Hematopoietic multipotent progenitor cell (in vitro differentiated cells): ENCODE results near the gene RASAL2. TPM values are rescaled to one million over a fixed set of nuclear protein-coding genes. Genes with fewer than 3 reads are reported as not detected.

Experiments used
- DNase-seq, 3 donors: peaks; one replicate each; pipeline ENCODE4 v3.0.0-alpha.2; 2011 to 2015; ENCODE audit warnings: low read depth in 2 of 3, low spot score in 2 of 3
- total RNA-seq: library from RNA; depleted of rRNA; stranded (reverse); fragments of >200 nt; gene quantifications from one replicate; pipeline ENCODE4 v1.2.3, GENCODE V29; 2012

The RASAL2 gene
- total RNA-seq, result 5.4 TPM

DNA sequence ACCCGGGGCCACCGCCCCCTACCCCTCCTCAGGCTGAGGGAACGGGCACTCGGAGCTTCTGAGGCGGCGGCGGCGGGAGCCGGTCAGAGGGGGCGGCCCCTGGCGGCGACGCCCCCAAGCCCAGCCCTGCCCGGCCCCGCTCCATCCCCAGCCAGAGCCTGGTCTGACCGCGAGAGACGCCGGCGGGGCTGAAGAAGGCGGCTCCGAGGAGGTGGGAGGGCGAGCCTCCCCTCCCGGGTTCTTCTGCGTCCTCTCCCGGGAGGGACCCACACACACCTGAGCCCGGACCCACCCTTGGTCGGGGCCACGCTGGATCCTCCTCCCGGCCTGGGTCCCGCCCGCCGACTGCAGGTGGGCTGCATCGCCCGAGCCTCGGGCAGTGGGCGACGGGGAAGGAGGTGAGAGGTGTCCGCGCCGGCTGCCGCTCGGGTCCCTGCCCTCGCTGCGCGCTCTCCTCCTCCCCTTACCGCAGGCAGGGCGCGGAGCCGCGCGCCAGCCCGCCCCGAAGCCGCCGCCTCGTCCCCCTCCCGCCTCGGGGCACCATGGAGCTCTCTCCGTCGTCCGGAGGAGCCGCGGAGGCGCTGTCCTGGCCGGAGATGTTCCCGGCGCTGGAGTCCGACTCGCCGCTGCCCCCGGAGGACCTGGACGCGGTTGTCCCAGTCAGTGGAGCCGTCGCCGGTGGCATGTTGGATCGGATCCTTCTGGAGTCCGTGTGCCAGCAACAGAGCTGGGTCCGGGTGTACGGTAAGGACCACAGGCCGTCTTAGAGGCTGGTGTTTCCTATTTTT is at the start of gene RASAL2:
Gene RASAL2, plus strand, starts transcription at position 154 of the 788 bp plus-strand sequence. Its CDS starts 389 bp downstream, at position 543.
- DNase-seq, result peak in 2 of 3 donors; percentile 45 to 47

DNA sequence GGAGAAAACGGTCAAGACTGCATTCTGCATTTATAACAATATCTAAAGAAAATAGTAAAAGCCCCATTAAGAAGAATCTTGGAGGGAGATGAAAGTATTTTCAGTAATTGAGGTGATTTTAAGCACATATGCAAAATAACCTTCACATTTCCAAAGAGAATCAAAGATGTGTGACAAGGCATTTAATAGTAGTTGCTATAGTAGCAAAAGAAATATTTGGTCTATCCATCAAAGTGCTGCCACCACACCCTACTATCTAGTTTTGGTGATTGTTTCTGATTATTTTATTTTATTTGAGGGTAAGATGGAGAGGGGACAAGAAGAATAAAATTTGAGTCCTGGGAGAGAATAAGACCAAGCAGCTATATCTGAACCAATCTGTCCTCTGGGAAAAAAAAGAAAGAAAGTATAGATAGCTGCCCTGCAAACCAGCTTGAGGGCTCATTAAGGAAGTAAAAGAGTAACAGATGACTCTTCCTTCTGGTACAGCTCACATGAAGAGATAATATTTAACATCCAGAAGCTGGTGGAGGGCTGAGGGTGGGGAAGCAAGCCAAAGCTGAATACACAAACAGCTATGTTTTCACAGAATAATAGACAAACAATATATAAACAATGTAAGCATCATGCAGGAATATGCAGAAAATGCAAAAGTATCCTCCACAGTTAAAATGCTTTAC is 47.2 kb upstream of the RASAL2 start:
- no peak for DNase-seq

GRCh38 chr1:178047403-178048093 is 46.4 kb upstream of the RASAL2 start:
- DNase-seq, result no peak

- DNase-seq, result no peak
These were observed 45.5 kb upstream of the RASAL2 start for GRCh38 chr1:178048426-178048825.

DNA sequence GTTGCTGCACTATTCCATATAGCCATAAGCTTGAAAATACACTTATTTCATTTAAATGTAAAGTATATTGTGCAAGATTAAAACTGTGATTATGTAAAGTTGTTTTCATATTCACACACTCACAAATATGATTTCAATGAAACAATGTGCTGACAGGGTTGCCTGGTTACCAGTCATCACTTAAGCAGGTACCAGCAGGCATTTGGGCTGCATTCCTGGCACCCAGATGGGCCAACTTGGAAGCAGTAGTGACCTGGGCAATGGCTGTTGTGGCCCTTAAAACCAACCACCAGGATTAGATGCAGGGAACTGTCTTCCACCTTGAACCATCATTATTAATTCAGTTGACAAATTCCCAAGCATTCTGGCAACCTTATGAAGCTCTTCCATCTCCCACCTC is 45.0 kb upstream of the RASAL2 start:
- no peak for DNase-seq

DNA sequence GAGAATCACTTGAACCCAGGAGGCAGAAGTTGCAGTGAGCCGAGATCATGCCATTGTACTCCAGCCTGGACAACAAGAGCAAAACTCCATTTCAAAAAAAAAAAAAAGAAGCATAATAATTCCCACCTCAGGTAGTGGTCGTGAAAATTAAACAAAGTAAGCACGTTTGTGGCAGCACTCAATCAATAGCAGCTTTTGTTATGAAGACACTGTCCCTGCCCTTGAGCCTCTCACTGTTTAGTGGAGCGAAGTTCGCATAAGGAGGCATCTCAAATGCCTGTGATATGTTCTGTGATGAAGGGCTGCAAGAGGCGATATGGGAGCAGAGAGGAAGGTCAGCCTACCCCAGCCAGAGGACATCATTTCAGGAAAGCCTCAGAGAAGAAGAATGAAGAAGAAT is 43.8 kb upstream of the RASAL2 start:
- DNase-seq, result no peak

- DNase-seq, result no peak
These were observed 42.8 kb upstream of the RASAL2 start for GRCh38 chr1:178051071-178051470.

GRCh38 chr1:178052650-178053461 is 41.0 kb upstream of the RASAL2 start:
- no peak for DNase-seq

DNA sequence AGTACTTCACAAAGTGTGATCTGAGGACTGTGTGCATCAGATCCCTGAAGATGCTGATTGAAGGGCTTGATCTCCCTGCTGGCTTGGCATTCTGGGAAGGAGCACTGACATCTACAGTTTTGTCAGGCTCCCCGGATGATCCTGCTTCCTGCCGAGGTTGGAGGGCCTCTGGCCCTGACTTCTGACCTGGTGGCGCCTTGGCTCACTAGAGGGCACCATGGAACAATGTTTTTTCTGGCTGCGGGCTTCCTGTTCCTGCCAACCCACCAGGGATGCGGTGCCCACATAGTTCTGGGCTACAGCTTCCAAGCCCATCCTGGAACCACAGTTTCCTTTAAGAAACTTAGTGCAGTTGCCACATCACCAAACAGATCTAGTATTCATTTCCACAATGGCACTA is 38.8 kb upstream of the RASAL2 start:
- DNase-seq, result peak in 2 of 3 donors; percentile 31 to 36

DNA sequence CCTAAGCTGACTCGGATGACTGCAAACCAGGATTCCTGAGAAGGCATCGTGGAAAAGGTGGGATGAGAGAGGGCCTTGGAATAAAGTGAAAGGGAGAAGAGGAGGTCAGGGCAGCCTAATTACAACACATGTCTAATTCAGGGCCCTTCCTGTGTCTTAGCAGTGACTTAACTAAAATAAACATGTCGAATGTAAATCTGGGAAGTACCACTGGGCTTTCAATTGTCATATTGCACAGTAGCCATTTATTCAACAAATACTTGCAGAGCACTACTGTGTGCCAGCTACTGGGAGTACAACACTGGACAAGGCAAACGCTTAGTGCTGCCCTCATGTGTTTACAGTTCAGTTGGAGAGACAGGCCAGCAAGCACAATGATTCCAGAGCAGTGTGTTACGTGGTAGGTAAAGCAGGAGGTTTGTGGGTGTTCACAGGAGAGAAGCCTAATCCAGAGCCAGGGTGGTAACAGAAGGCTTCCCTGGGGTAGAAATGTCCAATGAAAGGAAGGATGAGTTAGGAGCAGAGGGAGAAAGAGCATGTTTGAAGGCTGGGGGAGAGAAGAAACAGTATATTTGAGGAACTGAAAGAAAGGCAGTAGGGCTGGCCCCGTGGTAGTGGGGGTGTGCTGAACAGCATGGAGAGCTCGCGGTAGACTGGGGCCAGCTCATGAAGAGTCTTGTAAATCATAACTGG is 38.0 kb upstream of the RASAL2 start:
- DNase-seq, result peak in 1 of 3 donors; percentile 26

GRCh38 chr1:178057141-178057765 is 36.7 kb upstream of the RASAL2 start:
- no peak for DNase-seq

GRCh38 chr1:178057912-178058534 is 35.9 kb upstream of the RASAL2 start:
- no peak for DNase-seq

GRCh38 chr1:178060789-178061556 is 32.9 kb upstream of the RASAL2 start:
- DNase-seq, result no peak

DNA sequence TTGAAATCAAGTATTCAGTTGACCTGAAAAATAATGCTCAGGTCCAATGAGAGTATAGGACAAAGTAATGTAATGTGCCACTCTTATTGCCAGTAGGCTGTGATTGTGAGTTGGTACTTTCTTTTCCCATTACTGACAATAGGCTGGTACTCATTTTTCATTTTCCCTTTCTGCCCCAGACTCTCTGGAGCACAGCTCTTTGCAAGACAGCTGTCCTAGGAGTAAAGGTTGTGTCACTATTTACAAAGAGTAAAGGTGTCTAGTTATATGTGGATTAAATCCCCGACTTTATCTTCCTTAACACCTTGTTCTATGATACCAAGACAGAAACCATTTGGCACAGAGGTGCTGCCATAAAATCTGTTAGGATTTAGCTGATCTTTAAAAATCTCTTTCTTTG is 32.3 kb upstream of the RASAL2 start:
- DNase-seq, result no peak

GRCh38 chr1:178064191-178064821 is 29.6 kb upstream of the RASAL2 start:
- no peak for DNase-seq

GRCh38 chr1:178065250-178065649 is 28.7 kb upstream of the RASAL2 start:
- DNase-seq, result no peak

DNA sequence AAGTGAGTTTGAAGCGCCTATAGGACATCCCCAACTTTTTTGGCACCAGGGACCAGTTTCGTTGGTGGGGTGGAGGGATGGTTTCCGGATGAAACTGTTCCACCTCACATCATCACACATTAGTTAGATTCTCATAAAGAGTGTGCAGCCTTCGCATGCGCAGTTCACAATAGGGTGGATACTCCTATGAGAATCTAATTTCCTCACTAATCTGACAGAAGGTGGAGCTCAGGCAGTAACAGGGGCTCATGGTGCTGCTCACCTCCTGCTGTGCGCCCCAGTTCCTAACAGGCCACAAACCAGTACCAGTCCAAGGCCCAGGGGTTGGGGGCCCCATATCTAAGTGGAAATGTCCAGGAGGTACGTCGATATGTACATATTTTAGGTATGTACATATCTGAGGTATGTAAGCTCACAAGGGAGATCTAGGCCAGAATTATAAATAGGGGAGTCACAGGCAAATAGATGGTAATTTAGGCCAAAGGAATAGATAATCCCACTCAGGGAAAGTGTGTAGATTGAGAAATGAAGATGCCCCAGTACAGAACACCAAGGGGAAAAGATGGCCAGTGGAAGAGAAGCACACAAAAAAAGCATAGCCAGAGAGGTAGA is 27.5 kb upstream of the RASAL2 start:
- no peak for DNase-seq
